Panc1 (cell line): Measurements from ENCODE around the gene ERFL.

Source experiments
- CTCF ChIP-seq: fragments of 450-650 bp; IDR thresholded peaks from 2 replicates; pipeline ENCODE4 v1.5.1; 2017; ENCODE audit warnings: mild to moderate bottlenecking
- TCF7L2 ChIP-seq: IDR thresholded peaks from 2 replicates; pipeline ENCODE4 v1.6.1; 2011; ENCODE audit warnings: mild to moderate bottlenecking, low read depth, low read length, inconsistent platforms

GRCh38 chr19:41895745-41896580 lies 32.3 kb downstream of the ERFL start:
- TF ChIP-seq CTCF (no peak; the same call in 1 of the 2 replicates), TCF7L2 (no peak)
